Spleen (tissue), 7 donors: ENCODE data around the gene TBP.

Experiments
- POLR2AphosphoS5 ChIP-seq, 3 donors: sonication (generic); formaldehyde crosslinking; IDR thresholded peaks; one replicate each; pipeline ENCODE4 v1.5.1; 2017; ENCODE audit warnings: antibody characterized with exemption in 3 of 3
- TF ChIP-seq, protein P1 (sequence below), 11 experiments: fragments of 200-600 bp in 7 of 11; fragments of 450-650 bp in 4 of 11; sonication (generic) in 4 of 11; IDR thresholded peaks in 8 of 11; conservative IDR thresholded peaks in 3 of 11; 1 replicate in 7 of 11; 2 replicates in 4 of 11; pipeline versions ENCODE4 v1.4.0 to v1.8.0; 2016 to 2021; ENCODE audit warnings: antibody characterized with exemption in 11 of 11, inconsistent platforms in 4 of 11, mild to moderate bottlenecking in 1 of 11
- donor health status: DM: no; HTN: no; CAD: no; lungs with moderate emphysema.
- donor health status: DM: no; HTN: no; CAD: no.
- donor health status: DM: no; HTN: no; CAD: no.

DNA sequence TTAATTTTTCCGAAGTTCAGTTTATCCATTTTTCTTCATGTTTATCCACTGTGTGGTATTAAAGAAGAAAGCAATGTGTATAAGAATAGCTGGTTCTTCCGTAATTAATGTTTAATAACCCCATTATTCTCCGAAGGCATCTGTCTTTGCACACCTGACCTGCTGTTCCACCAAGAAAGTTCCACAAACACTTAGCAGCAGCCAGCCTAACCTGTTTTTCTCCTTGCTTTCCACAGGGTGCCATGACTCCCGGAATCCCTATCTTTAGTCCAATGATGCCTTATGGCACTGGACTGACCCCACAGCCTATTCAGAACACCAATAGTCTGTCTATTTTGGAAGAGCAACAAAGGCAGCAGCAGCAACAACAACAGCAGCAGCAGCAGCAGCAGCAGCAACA lies 7.4 kb downstream of the TBP start:
- TF ChIP-seq, protein P1, sequence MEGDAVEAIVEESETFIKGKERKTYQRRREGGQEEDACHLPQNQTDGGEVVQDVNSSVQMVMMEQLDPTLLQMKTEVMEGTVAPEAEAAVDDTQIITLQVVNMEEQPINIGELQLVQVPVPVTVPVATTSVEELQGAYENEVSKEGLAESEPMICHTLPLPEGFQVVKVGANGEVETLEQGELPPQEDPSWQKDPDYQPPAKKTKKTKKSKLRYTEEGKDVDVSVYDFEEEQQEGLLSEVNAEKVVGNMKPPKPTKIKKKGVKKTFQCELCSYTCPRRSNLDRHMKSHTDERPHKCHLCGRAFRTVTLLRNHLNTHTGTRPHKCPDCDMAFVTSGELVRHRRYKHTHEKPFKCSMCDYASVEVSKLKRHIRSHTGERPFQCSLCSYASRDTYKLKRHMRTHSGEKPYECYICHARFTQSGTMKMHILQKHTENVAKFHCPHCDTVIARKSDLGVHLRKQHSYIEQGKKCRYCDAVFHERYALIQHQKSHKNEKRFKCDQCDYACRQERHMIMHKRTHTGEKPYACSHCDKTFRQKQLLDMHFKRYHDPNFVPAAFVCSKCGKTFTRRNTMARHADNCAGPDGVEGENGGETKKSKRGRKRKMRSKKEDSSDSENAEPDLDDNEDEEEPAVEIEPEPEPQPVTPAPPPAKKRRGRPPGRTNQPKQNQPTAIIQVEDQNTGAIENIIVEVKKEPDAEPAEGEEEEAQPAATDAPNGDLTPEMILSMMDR (IDR thresholded peaks at IDR 0.05 in 8 of 11, conservative IDR thresholded peaks at IDR 0.05 in 3 of 11), result no peak
- no peak for TF ChIP-seq POLR2AphosphoS5 (IDR thresholded peaks at IDR 0.05)
